Nephron progenitor cell (in vitro differentiated cells): ENCODE results near the gene SIK3.

ENCODE experiments used
- DNase-seq: peaks from one replicate; pipeline ENCODE4 v3.0.0; 2021
- H3K27ac Mint-ChIP-seq: 2 replicates; pipeline ENCODE4 v1.8.0; 2021; ENCODE audit warnings: mild to moderate bottlenecking, moderate library complexity, mixed read lengths
- H3K27me3 Mint-ChIP-seq: 2 replicates; pipeline ENCODE4 v1.8.0; 2021; ENCODE audit warnings: mild to moderate bottlenecking, low read depth, mixed read lengths; ENCODE audit not compliant: poor library complexity
- H3K36me3 Mint-ChIP-seq: 2 replicates; pipeline ENCODE4 v1.8.0; 2021; ENCODE audit warnings: low read depth, mixed read lengths
- H3K4me1 Mint-ChIP-seq: 2 replicates; pipeline ENCODE4 v1.8.0; 2021; ENCODE audit warnings: mixed read lengths
- H3K4me3 Mint-ChIP-seq: 2 replicates; pipeline ENCODE4 v1.8.0; 2021; ENCODE audit warnings: mild to moderate bottlenecking, moderate library complexity, mixed read lengths
- H3K9me3 Mint-ChIP-seq: 2 replicates; pipeline ENCODE4 v1.8.0; 2021; ENCODE audit warnings: mild to moderate bottlenecking, moderate library complexity, mixed read lengths
- CTCF ChIP-seq: fragments of 200-600 bp; sonication (generic); IDR thresholded peaks from 2 replicates; pipeline ENCODE4 v1.5.0; 2021; ENCODE audit warnings: antibody characterized with exemption

The SIK3 gene

GRCh38 chr11:116948391-116948790 is 149.8 kb downstream of the SIK3 start:
- no peak for TF ChIP-seq CTCF
- Mint-ChIP-seq H3K27me3 (no peaks in the 10 kb centered on the region), H3K4me1 (peaks cover 31% of the 10 kb centered on the region), H3K27ac (no peak overlapping the region), H3K36me3 (peaks cover 33% of the 10 kb centered on the region), H3K9me3 (peaks cover 3% of the 10 kb centered on the region), H3K4me3 (no peak overlapping the region)
- DNase-seq: no peak

- Mint-ChIP-seq H3K4me1 (peaks cover 28% of the 10 kb centered on the region), H3K9me3 (peaks cover 3% of the 10 kb centered on the region), H3K4me3 (no peak overlapping the region), H3K27me3 (no peaks in the 10 kb centered on the region), H3K27ac (no peak overlapping the region), H3K36me3 (peaks cover 42% of the 10 kb centered on the region)
- TF ChIP-seq CTCF: no peak
- no peak for DNase-seq
Measured at GRCh38 chr11:116946414-116946813, 151.8 kb downstream of the SIK3 start.

GRCh38 chr11:116939499-116939898 is 158.7 kb downstream of the SIK3 start:
- no peaks in the 10 kb centered on the region for H3K9me3 Mint-ChIP-seq
- no peaks in the 10 kb centered on the region for H3K4me1 Mint-ChIP-seq
- no peaks in the 10 kb centered on the region for H3K27me3 Mint-ChIP-seq
- DNase-seq: no peak
- peaks cover 34% of the 10 kb centered on the region for H3K36me3 Mint-ChIP-seq
- no peak overlapping the region for H3K4me3 Mint-ChIP-seq
- no peak overlapping the region for H3K27ac Mint-ChIP-seq
- TF ChIP-seq CTCF: no peak

- no peak for TF ChIP-seq CTCF
- Mint-ChIP-seq H3K27me3 (no peaks in the 10 kb centered on the region), H3K4me1 (no peaks in the 10 kb centered on the region), H3K27ac (no peak overlapping the region), H3K36me3 (peaks cover 43% of the 10 kb centered on the region), H3K4me3 (no peak overlapping the region), H3K9me3 (no peaks in the 10 kb centered on the region)
- DNase-seq: no peak
Measured at GRCh38 chr11:116938471-116939070, 159.7 kb downstream of the SIK3 start.

GRCh38 chr11:116936754-116937446 is 161.3 kb downstream of the SIK3 start:
- no peak for TF ChIP-seq CTCF
- Mint-ChIP-seq H3K27me3 (peaks cover 2% of the 10 kb centered on the region), H3K4me3 (no peak overlapping the region), H3K4me1 (peaks cover 2% of the 10 kb centered on the region), H3K9me3 (no peaks in the 10 kb centered on the region), H3K27ac (peak overlapping the region; percentile 0), H3K36me3 (peaks cover 37% of the 10 kb centered on the region)
- DNase-seq: no peak

- Mint-ChIP-seq H3K27me3 (peaks cover 4% of the 10 kb centered on the region), H3K27ac (no peak overlapping the region), H3K9me3 (no peaks in the 10 kb centered on the region), H3K4me3 (no peak overlapping the region), H3K4me1 (peaks cover 13% of the 10 kb centered on the region), H3K36me3 (peaks cover 35% of the 10 kb centered on the region)
- no peak for TF ChIP-seq CTCF
- DNase-seq: no peak
Measured at GRCh38 chr11:116935514-116935913, 162.7 kb downstream of the SIK3 start.
